Stimulated activated CD8-positive, alpha-beta memory T cell treated with anti-CD3 and anti-CD28 coated beads, Interleukin-7, amount 100 ng/mL, for 1 hour (primary cell): ENCODE measurements around the gene SPRY2.
"Not testable (repeated sequence)": the region's sequence is repeated elsewhere in the genome, so short reads cannot be mapped to it uniquely, and the experiment has no call there.

Experiments
- DNase-seq, 2 donors: peaks; one replicate each; pipeline ENCODE4 v3.0.0-alpha.2; 2020; ENCODE audit warnings: low read depth in 2 of 2

SPRY2 gene

GRCh38 chr13:80348750-80349149 lies 7.8 kb upstream of the SPRY2 start:
- no peak for DNase-seq

GRCh38 chr13:80348314-80348713 lies 7.4 kb upstream of the SPRY2 start:
- no peak for DNase-seq

- no peak for DNase-seq
Measured at GRCh38 chr13:80345771-80346510, 5.0 kb upstream of the SPRY2 start.

GRCh38 chr13:80344032-80344431 lies 3.1 kb upstream of the SPRY2 start:
- not testable (repeated sequence) for DNase-seq

- peak; percentile 31 to 41 for DNase-seq
Measured at GRCh38 chr13:80342471-80343371, 1.8 kb upstream of the SPRY2 start.

GRCh38 chr13:80341756-80342370 lies 937 bp upstream of the SPRY2 start:
- no peak for DNase-seq

GRCh38 chr13:80340651-80341100 lies 250 bp downstream of the SPRY2 start:
- no peak for DNase-seq

GRCh38 chr13:80339912-80340650 lies 845 bp downstream of the SPRY2 start:
- no peak for DNase-seq

- DNase-seq, result no peak
Measured at GRCh38 chr13:80339563-80339911, 1.4 kb downstream of the SPRY2 start.

- no peak for DNase-seq
Measured at GRCh38 chr13:80338781-80339562, 2.0 kb downstream of the SPRY2 start.

- DNase-seq, result no peak
Measured at GRCh38 chr13:80337288-80338081, 3.4 kb downstream of the SPRY2 start.

GRCh38 chr13:80336776-80337287 lies 4.1 kb downstream of the SPRY2 start:
- no peak for DNase-seq

GRCh38 chr13:80336370-80336769 lies 4.6 kb downstream of the SPRY2 start:
- no peak for DNase-seq

- no peak for DNase-seq
Measured at GRCh38 chr13:80334597-80335260, 6.2 kb downstream of the SPRY2 start.

GRCh38 chr13:80331984-80332383 lies 8.9 kb downstream of the SPRY2 start:
- DNase-seq, result no peak

- no peak for DNase-seq
Measured at GRCh38 chr13:80329250-80329649, 11.7 kb downstream of the SPRY2 start.

GRCh38 chr13:80319004-80319403 lies 21.9 kb downstream of the SPRY2 start:
- DNase-seq, result no peak

GRCh38 chr13:80314711-80315653 lies 25.9 kb downstream of the SPRY2 start:
- DNase-seq, result no peak
